DOHH2 (cell line): ENCODE measurements around the gene CLDND1.
A peak's percentile ranks its signal among the peaks of the same experiment; 100 is the strongest.

Experiments used
- H3F3A ChIP-seq: fragments of 200-600 bp; sonication (generic), shearing (Covaris generic); 2 replicates; pipeline ENCODE4 v1.6.0; 2016; ENCODE audit warnings: antibody characterized with exemption, mild to moderate bottlenecking; ENCODE audit not compliant: control insufficient read depth, insufficient read depth
- H3K27ac ChIP-seq: fragments of 200-600 bp; sonication (generic); 2 replicates; pipeline ENCODE4 v1.5.1; 2014; ENCODE audit warnings: low read depth, mild to moderate bottlenecking, low read length, moderate library complexity
- H3K27me3 ChIP-seq: fragments of 200-600 bp; sonication (generic); 2 replicates; pipeline ENCODE4 v1.6.1; 2014; ENCODE audit warnings: mild to moderate bottlenecking, low read length, mixed read lengths; ENCODE audit not compliant: control insufficient read depth
- H3K36me3 ChIP-seq: fragments of 200-600 bp; sonication (generic); 2 replicates; pipeline ENCODE4 v1.6.1; 2014; ENCODE audit warnings: mild to moderate bottlenecking, low read length, moderate library complexity, mixed read lengths; ENCODE audit not compliant: control insufficient read depth
- H3K4me1 ChIP-seq: fragments of 200-600 bp; sonication (generic); 2 replicates; pipeline ENCODE4 v1.6.1; 2014; ENCODE audit warnings: mild to moderate bottlenecking, low read length, mixed read lengths; ENCODE audit not compliant: control insufficient read depth
- H3K4me2 ChIP-seq: fragments of 200-600 bp; sonication (generic); 2 replicates; pipeline ENCODE4 v1.6.0; 2014; ENCODE audit warnings: mild to moderate bottlenecking, low read length, moderate library complexity
- H3K4me3 ChIP-seq: fragments of 200-600 bp; sonication (generic); 2 replicates; pipeline ENCODE4 v1.5.1; 2014; ENCODE audit warnings: mild to moderate bottlenecking, low read length, mixed read lengths
- H3K79me2 ChIP-seq: fragments of 200-600 bp; sonication (generic); 2 replicates; pipeline ENCODE4 v1.6.1; 2014; ENCODE audit warnings: mild to moderate bottlenecking, low read length, mixed read lengths; ENCODE audit not compliant: control insufficient read depth
- H3K9me2 ChIP-seq: fragments of 200-600 bp; sonication (generic); replicated peaks from 2 replicates; pipeline ENCODE4 v1.6.1; 2014; ENCODE audit warnings: mild to moderate bottlenecking, low read length, mixed read lengths; ENCODE audit not compliant: control insufficient read depth
- H3K9me3 ChIP-seq: fragments of 200-600 bp; sonication (generic); 2 replicates; pipeline ENCODE4 v1.6.1; 2014; ENCODE audit warnings: antibody characterized with exemption, low read length, mixed read lengths; ENCODE audit not compliant: control insufficient read depth, insufficient read depth
- H4K20me1 ChIP-seq: fragments of 200-600 bp; sonication (generic); 2 replicates; pipeline ENCODE4 v1.6.0; 2014; ENCODE audit warnings: low read depth, mild to moderate bottlenecking, antibody characterized with exemption, low read length, moderate library complexity; ENCODE audit not compliant: control insufficient read depth, insufficient read depth
- CTCF ChIP-seq: fragments of 200-600 bp; sonication (generic); IDR thresholded peaks from one replicate; pipeline ENCODE4 v1.5.1; 2014; ENCODE audit warnings: antibody characterized with exemption, mild to moderate bottlenecking, low read depth, low read length; ENCODE audit not compliant: poor library complexity, severe bottlenecking
- EZH2phosphoT487 ChIP-seq: fragments of 200-600 bp; sonication (generic); IDR thresholded peaks from 2 replicates; pipeline ENCODE4 v1.6.1; 2017; ENCODE audit warnings: borderline replicate concordance, mild to moderate bottlenecking, antibody characterized with exemption, low read length, moderate library complexity, mixed read lengths

Gene CLDND1

GRCh38 chr3:98536456-98537017 is 13.8 kb upstream of the CLDND1 start:
- no peaks in the 10 kb centered on the region for H3K79me2 ChIP-seq
- H3K4me3 ChIP-seq: peak overlapping the region; percentile 63
- H3K4me1 ChIP-seq: peaks cover 79% of the 10 kb centered on the region
- no peaks in the 10 kb centered on the region for H3K27me3 ChIP-seq
- peak overlapping the region; percentile 60 for H3K27ac ChIP-seq
- H3F3A ChIP-seq: peaks cover 14% of the 10 kb centered on the region
- H4K20me1 ChIP-seq: no peaks in the 10 kb centered on the region
- H3K9me2 ChIP-seq: no peaks in the 10 kb centered on the region
- TF ChIP-seq CTCF: no peak
- peak overlapping the region; percentile 82 for H3K4me2 ChIP-seq
- no peaks in the 10 kb centered on the region for H3K9me3 ChIP-seq
- H3K36me3 ChIP-seq: no peaks in the 10 kb centered on the region

DNA sequence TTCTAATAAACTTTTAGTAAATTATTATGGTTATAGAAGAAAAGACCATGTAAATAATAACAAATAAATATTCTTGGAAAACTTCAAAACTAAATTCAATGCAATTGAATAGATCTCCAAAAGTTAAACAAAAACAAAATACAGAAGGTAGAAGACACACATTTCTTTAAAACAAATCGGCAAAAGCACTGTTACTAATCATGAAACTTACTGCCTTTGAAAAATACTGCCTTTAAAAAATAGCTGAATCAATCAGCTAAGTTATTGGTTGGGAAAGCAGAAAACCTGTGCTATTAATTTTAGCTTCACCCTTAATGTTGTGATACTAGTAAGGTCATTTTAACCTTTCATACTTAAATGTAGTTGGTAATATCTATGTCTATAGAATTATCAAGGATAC is 12.0 kb upstream of the CLDND1 start:
- Histone ChIP-seq H3K4me2 (peak overlapping the region; percentile 44), H3K9me2 (no peaks in the 10 kb centered on the region), H3F3A (peaks cover 9% of the 10 kb centered on the region), H3K36me3 (no peaks in the 10 kb centered on the region), H3K79me2 (no peaks in the 10 kb centered on the region), H3K27ac (no peak overlapping the region), H3K27me3 (no peaks in the 10 kb centered on the region), H3K4me1 (peaks cover 82% of the 10 kb centered on the region), H3K4me3 (peak overlapping the region; percentile 50), H3K9me3 (no peaks in the 10 kb centered on the region), H4K20me1 (no peaks in the 10 kb centered on the region)
- TF ChIP-seq CTCF: no peak
- TF ChIP-seq EZH2phosphoT487: no peak

DNA sequence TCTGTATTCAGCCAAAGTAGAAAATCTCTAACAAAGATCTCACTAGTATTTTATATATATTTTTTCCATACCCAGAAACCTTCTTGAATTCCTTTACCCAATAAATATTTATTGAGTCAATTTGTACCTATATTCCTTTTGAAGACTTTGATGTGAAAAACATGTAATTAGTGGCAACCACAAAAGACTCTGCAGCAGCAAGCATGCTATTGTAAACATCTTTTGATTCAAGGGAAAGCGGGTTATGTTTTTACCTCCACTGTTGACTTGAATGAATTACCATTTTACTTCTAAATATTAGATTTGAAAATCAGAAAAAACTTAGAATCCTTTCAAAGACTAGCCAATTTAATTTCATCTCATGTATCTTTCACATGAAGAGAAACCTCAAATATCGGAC is 11.5 kb upstream of the CLDND1 start:
- Histone ChIP-seq H3K27ac (peak overlapping the region; percentile 62), H3K4me3 (peak overlapping the region; percentile 58), H3K36me3 (no peaks in the 10 kb centered on the region), H3F3A (peaks cover 14% of the 10 kb centered on the region), H3K9me2 (no peaks in the 10 kb centered on the region), H3K79me2 (no peaks in the 10 kb centered on the region), H3K27me3 (no peaks in the 10 kb centered on the region), H3K4me2 (peak overlapping the region; percentile 66), H3K4me1 (peaks cover 78% of the 10 kb centered on the region), H4K20me1 (no peaks in the 10 kb centered on the region), H3K9me3 (no peaks in the 10 kb centered on the region)
- TF ChIP-seq CTCF (no peak), EZH2phosphoT487 (no peak)
